HEK293T (cell line): ENCODE data around the gene RASGRP4.

Source experiments
- CTCF ChIA-PET: fragments of 350-600 bp; formaldehyde crosslinking; extraction: SDS; loops from one replicate; lab custom pipeline; 2021; ENCODE audit warnings: antibody characterized with exemption, inconsistent platforms; lab: Yijun Ruan, JAX
- POLR2A ChIA-PET: fragments of 350-600 bp; formaldehyde crosslinking; extraction: SDS; loops from one replicate; lab custom pipeline; 2020; ENCODE audit warnings: antibody characterized with exemption, inconsistent platforms; lab: Yijun Ruan, JAX
- DNase-seq: peaks from one replicate; pipeline ENCODE4 v3.0.0; 2012; ENCODE audit warnings: mixed read lengths; ENCODE audit errors: extremely low spot score
- ARNT ChIP-seq: fragments of 450-650 bp; IDR thresholded peaks from 2 replicates; pipeline ENCODE4 v1.6.1; 2017; ENCODE audit warnings: mild to moderate bottlenecking
- BHLHE40 ChIP-seq: fragments of 450-650 bp; IDR thresholded peaks from 2 replicates; pipeline ENCODE4 v1.6.1; 2016; ENCODE audit warnings: mild to moderate bottlenecking, moderate library complexity, borderline replicate concordance
- CTBP1 ChIP-seq: fragments of 450-650 bp; IDR thresholded peaks from 2 replicates; pipeline ENCODE4 v1.6.1; 2016; ENCODE audit warnings: borderline replicate concordance
- ELF4 ChIP-seq: fragments of 450-650 bp; IDR thresholded peaks from 2 replicates; pipeline ENCODE4 v1.6.1; 2017; ENCODE audit warnings: antibody characterized with exemption
- FOXA1 ChIP-seq: fragments of 450-650 bp; IDR thresholded peaks from 2 replicates; pipeline ENCODE4 v1.6.1; 2016; ENCODE audit warnings: mild to moderate bottlenecking
- FOXK2 ChIP-seq: fragments of 450-650 bp; IDR thresholded peaks from 2 replicates; pipeline ENCODE4 v1.6.1; 2016; ENCODE audit warnings: mild to moderate bottlenecking
- FOXM1 ChIP-seq: fragments of 450-650 bp; IDR thresholded peaks from 2 replicates; pipeline ENCODE4 v1.6.1; 2017; ENCODE audit warnings: mild to moderate bottlenecking, borderline replicate concordance
- HDGF ChIP-seq: fragments of 450-650 bp; IDR thresholded peaks from 2 replicates; pipeline ENCODE4 v1.6.1; 2017; ENCODE audit warnings: antibody characterized with exemption, borderline replicate concordance
- L3MBTL2 ChIP-seq: fragments of 450-650 bp; conservative IDR thresholded peaks from 2 replicates; pipeline ENCODE4 v1.6.1; 2016; ENCODE audit warnings: mild to moderate bottlenecking
- LEF1 ChIP-seq: fragments of 450-650 bp; IDR thresholded peaks from 2 replicates; pipeline ENCODE4 v1.6.1; 2017; ENCODE audit warnings: mild to moderate bottlenecking, borderline replicate concordance
- NFRKB ChIP-seq: fragments of 450-650 bp; IDR thresholded peaks from 2 replicates; pipeline ENCODE4 v1.6.1; 2016; ENCODE audit warnings: mild to moderate bottlenecking, moderate library complexity
- PKNOX1 ChIP-seq: fragments of 450-650 bp; IDR thresholded peaks from 2 replicates; pipeline ENCODE4 v1.6.1; 2016
- SP1 ChIP-seq: fragments of 450-650 bp; IDR thresholded peaks from 2 replicates; pipeline ENCODE4 v1.6.1; 2017
- SUZ12 ChIP-seq: fragments of 450-650 bp; IDR thresholded peaks from 2 replicates; pipeline ENCODE4 v1.6.1; 2016; ENCODE audit warnings: mild to moderate bottlenecking
- TARDBP ChIP-seq: fragments of 450-650 bp; IDR thresholded peaks from 2 replicates; pipeline ENCODE4 v1.6.1; 2016
- ZNF384 ChIP-seq: fragments of 450-650 bp; IDR thresholded peaks from 2 replicates; pipeline ENCODE4 v1.6.1; 2016

Gene RASGRP4

DNA sequence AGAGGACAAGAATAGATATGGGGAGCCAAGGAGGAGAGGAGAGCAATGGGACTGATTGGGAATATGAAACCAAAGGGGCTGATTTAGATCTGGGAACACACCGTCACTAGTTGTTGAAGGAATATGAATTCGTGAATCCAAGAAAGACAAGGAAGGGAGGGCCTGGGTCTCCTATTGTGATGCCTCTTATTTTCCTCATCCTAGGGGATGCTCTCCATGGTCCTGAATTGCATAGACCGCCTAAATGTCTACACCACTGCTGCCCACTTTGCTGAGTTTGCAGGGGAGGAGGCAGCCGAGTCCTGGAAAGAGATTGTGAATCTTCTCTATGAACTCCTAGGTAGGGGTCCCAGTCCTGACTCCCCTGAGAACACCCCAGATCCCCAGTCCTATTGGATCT lies 29.0 kb upstream of the RASGRP4 start:
- POLR2A ChIA-PET = no interaction called here
- CTCF ChIA-PET = no interaction called here
- no peak for DNase-seq
- TF ChIP-seq FOXA1 (no peak), BHLHE40 (no peak), ZNF384 (no peak), LEF1 (no peak), TARDBP (no peak), PKNOX1 (no peak), SUZ12 (no peak), SP1 (no peak), ELF4 (no peak), FOXK2 (no peak), ARNT (no peak), FOXM1 (no peak), HDGF (no peak), CTBP1 (no peak), L3MBTL2 (no peak), NFRKB (no peak)

DNA sequence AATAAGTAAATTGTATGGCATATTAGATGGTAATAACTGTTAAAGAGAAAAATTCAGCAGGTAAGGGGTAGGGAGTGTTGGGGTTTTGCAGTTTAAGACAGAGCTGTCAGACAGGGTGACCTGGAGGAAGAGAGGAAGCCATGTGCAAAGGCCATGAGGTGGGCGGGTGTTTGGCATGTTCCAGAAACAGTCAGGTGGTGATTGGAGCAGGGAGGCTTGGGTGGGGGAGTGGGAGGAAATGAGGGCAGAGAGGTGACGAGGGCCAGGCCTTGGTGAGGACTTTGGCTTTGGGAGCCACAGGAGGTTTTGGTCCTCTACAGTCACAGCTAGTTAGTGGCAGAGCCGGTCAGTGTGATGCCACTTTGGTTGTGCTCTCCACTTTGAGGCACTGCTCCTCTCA lies 27.6 kb upstream of the RASGRP4 start:
- POLR2A ChIA-PET = no interaction called here
- DNase-seq = no peak
- CTCF ChIA-PET = no interaction called here
- TF ChIP-seq FOXM1 (no peak), TARDBP (no peak), FOXA1 (no peak), L3MBTL2 (no peak), CTBP1 (no peak)

DNA sequence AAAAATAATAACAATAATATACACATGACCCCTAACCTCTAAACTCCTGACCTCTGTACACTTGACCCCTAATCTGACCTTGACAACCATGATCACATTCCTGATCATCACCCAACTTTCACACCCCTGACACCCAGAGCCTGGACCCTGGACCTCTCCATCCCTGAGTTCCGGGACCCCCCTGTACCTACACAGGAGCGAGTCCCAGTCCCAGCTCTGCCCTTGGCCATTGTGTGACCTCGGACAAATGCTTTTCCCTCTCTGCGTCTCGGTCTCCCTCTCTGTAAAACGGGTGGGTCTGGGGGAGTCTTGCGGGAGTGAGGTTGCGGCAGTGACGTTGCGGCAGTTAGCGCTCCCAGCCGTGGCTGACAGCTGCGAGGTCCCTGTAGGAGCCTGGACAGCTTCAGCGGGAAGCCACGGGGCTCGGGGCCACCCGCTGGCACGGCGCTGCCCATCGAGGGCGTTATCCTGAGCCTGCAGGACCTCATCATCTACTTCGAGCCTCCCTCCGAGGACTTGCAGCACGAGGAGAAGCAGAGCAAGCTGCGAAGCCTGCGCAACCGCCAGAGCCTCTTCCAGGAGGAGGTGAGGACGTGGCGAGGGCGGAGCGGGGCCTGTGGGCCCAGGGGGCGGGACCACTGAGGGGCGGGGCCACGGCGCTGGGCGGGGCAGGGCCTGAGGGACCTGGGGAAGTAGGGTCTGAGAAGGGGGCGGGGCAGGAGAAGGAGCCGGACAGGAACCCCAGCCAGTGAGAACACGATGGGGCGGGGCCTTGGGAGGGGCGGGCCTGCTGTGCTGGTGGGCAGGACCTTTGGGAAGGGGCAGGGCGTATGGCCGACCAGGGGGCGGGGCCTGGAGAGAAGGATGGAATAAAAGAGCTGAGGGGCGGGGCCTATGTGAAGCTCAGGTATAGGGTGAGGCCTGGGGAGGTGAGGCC lies 26.7 kb upstream of the RASGRP4 start:
- POLR2A ChIA-PET = no interaction called here
- TF ChIP-seq PKNOX1 (peak; percentile 87), SUZ12 (no peak), LEF1 (no peak), FOXK2 (no peak), FOXA1 (no peak), ELF4 (no peak), ZNF384 (no peak), TARDBP (no peak), L3MBTL2 (peak; percentile 98)
- DNase-seq = peak; percentile 96
- CTCF ChIA-PET = no interaction called here

DNA sequence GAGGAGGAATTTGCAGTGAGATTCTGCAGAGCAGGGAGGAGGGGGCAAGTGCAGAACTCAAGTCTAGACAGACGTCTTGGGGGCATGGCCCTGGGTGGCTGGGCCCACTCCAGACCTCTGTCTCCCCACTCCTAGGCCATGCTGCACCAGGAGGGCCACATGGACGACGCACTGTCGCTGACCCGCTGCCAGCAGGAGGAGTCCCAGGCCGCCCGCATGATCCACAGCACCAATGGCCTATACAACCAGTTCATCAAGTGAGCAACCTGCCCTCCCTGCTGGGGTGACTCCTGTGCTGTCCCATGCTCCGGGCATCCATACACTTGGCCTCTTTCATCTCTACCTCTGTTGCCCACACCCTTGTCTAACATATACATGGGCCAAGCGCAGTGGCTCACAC lies 25.6 kb upstream of the RASGRP4 start:
- ChIA-PET CTCF (no interaction called here), POLR2A (no interaction called here)
- no peak for DNase-seq
- TF ChIP-seq FOXA1 (no peak), ZNF384 (no peak), SUZ12 (no peak), SP1 (no peak), L3MBTL2 (no peak), ARNT (no peak), HDGF (no peak), FOXK2 (no peak), LEF1 (no peak)

GRCh38 chr19:38451036-38451435 lies 25.0 kb upstream of the RASGRP4 start:
- POLR2A ChIA-PET = no interaction called here

More at GRCh38 chr19:38451036-38451435, 25.0 kb upstream of the RASGRP4 start:
- CTCF ChIA-PET = interaction anchor here (0.8 kb wide), 1 partner anchor 11 kb away, joined by 3 read pairs; no protein-coding TSS in a partner anchor
- TF ChIP-seq ZNF384 (no peak), FOXM1 (no peak), FOXK2 (no peak), SP1 (no peak), ELF4 (no peak), CTBP1 (no peak), PKNOX1 (no peak), FOXA1 (no peak), HDGF (no peak), L3MBTL2 (no peak), NFRKB (no peak), ARNT (no peak), LEF1 (no peak), BHLHE40 (no peak), TARDBP (no peak), SUZ12 (no peak)
- DNase-seq = no peak
